Epithelial cell of proximal tubule (primary cell): ENCODE measurements around the gene RIN2. TPM values are rescaled to one million over a fixed set of nuclear protein-coding genes. Genes with fewer than 3 reads are reported as not detected.

Experiments
- DNase-seq: peaks from one replicate; pipeline ENCODE4 v3.0.0-alpha.2; 2011; ENCODE audit warnings: low read depth
- H3K4me3 ChIP-seq: 2 replicates; pipeline ENCODE4 v1.5.1; 2011; ENCODE audit warnings: low read depth, mild to moderate bottlenecking, low read length
- CTCF ChIP-seq: conservative IDR thresholded peaks from 2 replicates; pipeline ENCODE4 v1.5.1; 2012; ENCODE audit warnings: low read depth, mild to moderate bottlenecking, low read length
- total RNA-seq: library from RNA; depleted of rRNA; stranded (reverse); fragments of >200 nt; gene quantifications from 2 replicates; pipeline ENCODE4 v1.2.3, GENCODE V29; 2015

Gene RIN2
- total RNA-seq, 1 donor from 2014 or later = 17.5 TPM

DNA sequence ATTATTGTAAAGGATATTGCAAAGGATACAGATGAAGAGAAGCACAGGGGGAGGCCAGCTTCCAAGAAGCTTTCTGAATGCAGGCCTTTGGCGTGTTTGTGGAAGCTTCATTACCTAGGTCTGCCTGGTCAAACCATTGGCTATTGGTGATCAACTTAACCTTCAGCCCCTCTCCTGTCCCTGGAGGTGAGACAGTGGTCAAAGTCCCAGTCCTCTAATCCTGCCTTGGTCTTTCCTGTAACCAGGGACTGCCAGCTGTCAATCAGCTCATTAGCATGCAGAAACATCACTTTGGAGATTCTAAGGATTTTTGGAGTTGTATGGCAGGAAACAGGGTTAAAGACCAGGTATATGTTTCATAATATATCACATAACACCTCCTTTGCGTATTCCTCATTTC, 13.0 kb downstream of the RIN2 start:
- H3K4me3 ChIP-seq = no peak overlapping the region
- no peak for TF ChIP-seq CTCF
- DNase-seq = no peak

DNA sequence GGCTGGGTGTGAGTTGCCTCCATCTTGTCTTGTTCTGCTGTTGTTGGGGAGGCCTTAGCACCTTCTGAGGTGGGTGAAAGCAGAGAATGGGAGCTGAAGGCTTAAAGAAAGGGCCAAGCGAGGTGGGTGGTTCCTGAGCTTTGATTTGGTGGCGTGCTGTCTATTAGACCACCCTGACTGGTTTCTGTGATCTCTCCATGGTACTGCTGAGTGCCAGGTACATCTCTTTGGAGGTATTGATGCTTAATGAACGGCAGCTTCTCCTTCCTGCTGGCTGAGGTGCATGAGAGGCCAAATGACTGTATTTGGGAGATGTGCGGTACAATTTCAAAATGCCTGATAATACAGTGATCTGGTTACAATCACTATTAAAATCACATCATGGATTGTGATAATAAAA, 15.4 kb downstream of the RIN2 start:
- no peak for DNase-seq
- TF ChIP-seq CTCF = no peak

DNA sequence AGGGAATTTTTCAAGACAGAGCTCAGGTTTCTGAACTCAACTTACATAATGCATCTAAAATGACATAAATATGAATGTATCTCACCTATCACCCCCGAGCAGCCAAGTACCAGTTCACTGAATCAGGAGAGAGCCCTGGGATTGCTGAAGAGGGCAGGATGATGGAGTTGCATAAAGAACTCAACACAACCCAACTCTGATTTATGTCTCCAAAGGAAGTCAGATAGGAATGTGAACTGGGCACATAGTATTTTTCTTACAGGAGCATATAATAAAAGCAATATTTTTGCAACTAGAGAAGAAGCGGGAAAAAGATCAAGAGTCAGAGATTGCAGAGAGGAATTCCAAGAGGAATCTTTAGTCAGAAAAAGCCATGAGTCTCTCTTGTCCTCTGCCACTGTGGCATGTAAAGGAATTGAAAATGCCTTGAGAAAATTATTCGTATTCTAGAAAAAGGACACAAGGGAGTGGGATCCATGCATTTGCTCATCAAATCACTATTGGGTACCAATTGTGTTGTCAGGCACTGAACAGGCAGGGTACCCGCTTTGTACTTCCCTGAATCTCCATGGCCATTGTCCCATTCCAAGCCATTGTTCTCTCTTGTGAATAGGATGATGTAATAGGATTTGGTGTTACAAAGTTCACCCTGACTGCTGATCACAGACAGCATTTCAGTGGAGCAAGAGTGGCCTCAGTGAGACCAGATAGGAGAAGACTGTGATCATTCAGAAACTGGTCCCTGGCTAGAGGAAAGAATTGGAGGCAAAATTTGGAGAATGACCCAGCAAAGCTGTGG, 16.3 kb downstream of the RIN2 start:
- no peak for TF ChIP-seq CTCF

More for the DNA sequence above, 15.4 kb downstream of the RIN2 start:
- no peak overlapping the region for H3K4me3 ChIP-seq

DNA sequence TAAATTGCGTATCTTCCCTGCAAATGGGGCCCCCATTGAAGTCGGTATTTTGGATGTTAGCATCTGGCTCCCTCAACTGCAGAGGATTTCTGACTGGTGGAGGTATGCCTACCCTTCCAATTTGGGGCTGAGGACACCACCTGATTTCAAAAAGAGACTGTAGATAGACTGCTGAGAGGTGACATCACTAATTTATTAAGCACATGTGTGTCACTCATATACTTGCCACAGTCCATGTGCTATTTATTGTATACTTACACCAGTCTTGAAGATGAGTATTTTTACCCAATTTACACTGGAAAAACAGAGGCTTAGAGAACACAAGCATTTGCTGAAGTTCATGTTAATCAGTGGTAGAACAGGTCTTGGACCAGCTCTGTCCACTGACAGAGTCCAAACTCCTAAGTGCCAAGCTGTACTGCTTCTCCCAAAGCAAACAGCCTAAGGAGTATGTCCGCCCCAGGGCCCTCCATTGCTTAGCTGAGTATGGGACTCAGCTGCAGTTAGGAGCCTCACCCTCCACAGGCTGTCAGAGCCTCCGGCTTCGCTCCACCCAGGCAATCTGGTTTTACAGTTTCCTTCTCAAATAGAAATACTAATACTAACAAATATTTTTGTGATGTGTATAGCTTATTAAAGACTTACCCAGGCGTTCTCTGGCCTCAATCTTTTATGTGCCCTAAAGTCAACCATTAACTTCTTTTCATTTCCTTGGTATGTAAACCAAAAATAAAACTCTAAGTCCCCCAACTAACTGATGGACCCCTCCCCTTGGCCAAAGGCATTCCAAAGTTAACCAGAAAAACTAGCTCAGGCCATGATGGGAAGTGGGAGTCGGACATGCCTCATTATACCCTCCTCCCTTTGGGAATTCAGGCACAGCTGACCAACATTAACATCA, 17.5 kb downstream of the RIN2 start:
- no peak overlapping the region for H3K4me3 ChIP-seq
- TF ChIP-seq CTCF = no peak
- no peak for DNase-seq

More for the DNA sequence above, 16.3 kb downstream of the RIN2 start:
- H3K4me3 ChIP-seq = no peak overlapping the region
- no peak for DNase-seq

DNA sequence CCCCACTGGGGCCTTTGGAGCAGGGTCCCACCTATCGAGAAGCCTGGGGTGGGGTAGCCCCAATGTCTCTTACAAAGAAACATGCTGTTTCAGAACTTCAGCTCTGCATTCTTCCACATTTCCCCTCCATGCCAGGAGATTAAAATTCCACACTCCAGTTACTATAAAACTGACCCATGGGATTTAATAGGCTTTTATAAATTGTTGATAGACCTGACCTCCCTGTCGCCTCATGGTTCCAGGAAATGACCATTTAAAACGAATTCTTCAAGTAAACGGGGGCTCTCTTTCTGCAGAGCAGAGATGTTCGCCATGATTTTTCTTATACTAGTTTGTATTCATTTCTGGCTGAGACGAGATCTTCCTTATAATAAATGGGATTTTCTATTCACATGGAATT, 19.3 kb downstream of the RIN2 start:
- H3K4me3 ChIP-seq = no peak overlapping the region
- no peak for DNase-seq
- no peak for TF ChIP-seq CTCF

DNA sequence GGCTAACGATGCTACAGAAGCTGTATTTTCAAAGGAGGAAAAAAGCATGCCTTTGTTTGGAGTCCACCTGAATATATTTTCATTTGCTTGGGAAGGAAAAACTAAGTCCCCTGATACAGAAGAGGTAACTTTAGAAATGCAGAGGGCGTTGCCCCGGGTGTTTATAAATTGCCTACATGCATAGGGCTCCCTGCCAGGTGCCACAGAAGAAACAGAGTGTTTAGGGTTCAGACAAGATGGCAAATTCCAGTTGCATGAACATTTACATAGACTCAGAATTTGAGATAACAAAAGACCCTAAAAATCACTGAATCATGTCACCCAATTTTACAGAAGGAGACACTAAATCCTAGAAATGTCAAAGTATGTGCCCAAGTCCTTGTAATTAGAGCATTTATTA, 19.9 kb downstream of the RIN2 start:
- no peak overlapping the region for H3K4me3 ChIP-seq
- DNase-seq = no peak
- no peak for TF ChIP-seq CTCF
